HG03520 (cell line): Measurements from ENCODE around the gene MOB3B.
"Not testable (repeated sequence)": the region's sequence is repeated elsewhere in the genome, so short reads cannot be mapped to it uniquely, and the experiment has no call there.

Experiments
- ATAC-seq: cut with Tn5 transposase; IDR thresholded peaks from one replicate; pipeline ENCODE4 v1.9.1; 2021; ENCODE audit warnings: mild to moderate bottlenecking, moderate library complexity; ENCODE audit not compliant: unreplicated experiment

Gene MOB3B

DNA sequence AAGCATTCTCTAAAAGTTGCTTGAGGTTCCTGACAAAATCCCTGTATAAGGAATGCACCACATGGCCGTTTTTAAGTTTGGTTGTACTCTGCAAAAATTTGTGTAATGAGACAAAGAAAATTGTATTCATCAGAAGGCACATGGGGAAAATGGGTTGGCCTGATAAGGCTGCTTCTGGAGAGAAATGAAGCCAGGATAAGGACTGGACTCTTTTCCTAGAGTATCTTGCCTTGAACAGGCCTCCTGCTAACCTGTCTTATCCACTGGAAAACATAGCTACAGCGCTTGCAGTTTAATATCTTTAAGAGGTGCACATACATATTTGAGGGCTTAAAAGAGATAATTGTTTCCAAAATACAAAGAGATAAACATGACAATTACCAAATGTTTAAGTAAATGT lies 46.9 kb downstream of the MOB3B start:
- no peak for ATAC-seq

DNA sequence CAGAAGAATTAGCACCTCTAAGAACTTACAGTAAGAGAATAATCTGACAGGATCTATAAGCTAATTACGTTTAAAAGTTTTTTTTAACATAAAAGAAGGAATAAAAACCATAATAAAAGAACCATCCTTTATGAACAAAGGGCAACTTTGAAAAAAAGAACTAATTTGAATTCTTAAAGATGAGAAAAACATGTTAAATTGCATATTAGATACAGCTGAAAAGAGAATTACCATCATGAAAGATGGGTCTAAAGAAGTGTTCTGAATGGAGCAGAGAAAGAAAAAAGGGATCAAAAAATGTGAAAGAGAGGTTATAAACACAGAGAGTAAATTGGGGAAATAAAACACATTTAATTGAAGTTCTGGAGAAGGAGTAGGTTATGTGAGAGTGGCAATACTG lies 51.3 kb downstream of the MOB3B start:
- no peak for ATAC-seq

DNA sequence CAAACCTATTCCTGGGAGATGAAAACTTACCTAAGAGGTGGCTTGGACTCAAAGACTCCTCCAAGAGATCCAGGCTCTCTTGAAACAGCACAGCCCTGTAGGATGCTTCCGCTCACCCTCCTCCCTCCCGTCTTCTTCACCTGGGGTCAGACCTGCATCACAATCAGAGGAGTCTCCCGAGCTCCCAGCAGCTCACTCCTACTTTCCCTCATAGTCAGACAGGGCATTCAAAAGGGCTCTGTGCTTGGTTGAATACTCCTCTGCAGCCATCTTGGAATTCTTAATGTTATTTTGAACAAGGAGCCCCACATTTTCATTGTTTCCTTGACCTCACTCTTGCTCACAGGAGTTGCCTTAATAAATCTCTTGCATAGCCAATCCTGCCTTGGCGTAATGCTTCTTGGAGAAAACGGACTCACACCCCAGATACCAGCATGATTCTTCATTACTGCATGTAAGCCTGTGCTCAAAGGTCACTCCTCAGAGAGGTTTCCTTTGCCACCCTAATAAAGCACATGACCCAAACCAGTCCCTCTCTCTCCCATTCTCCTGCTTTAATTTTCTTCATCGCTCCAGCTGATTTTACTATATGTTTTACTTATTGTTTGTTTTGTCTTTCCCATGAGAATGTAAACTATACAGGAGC lies 52.6 kb downstream of the MOB3B start:
- no peak for ATAC-seq

- no peak for ATAC-seq
Observed at GRCh38 chr9:27475057-27475595, 54.5 kb downstream of the MOB3B start.

- ATAC-seq, result no peak
Observed at GRCh38 chr9:27474305-27474704, 55.3 kb downstream of the MOB3B start.

DNA sequence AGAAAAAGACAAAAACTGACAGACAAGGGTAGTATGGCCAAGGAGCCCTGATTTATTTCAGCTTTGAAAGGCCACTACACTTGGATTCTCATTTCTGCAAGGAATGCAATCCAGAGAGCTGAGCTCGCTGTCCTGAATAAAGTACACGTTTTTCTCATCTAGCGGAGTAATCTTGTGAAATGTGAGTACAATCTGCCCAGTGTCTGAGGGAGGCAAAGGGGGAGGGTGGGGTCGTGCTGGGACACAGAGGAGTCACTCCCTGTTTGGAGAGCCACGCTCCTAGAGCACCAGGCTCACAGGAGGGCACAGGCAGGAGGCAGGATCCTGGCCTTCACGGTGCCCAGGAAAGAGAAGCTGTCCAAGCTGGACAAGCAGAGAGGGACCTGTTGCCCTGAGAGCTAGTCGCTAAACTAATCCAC lies 56.5 kb downstream of the MOB3B start:
- ATAC-seq, result no peak

DNA sequence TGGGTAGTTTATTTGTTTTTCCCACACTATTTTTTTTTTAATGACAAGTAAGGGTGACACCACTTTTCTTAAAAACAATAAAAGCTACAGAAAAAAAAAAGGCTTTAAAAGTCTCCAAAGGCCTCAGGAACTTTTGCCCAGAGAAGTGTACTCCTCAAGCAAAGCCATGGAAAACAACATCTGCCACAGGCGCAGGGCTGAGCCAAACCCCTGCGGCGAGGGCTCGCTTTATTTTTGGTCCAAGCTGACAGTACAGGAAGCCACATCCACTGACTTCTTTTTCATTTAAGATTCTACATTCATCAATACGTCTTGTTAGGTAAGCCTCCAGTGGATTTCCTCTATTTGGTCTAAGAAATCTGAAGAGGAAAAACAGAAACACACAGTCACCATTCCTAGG lies 57.4 kb downstream of the MOB3B start:
- no peak for ATAC-seq

GRCh38 chr9:27471789-27472188 lies 57.8 kb downstream of the MOB3B start:
- ATAC-seq, result no peak

DNA sequence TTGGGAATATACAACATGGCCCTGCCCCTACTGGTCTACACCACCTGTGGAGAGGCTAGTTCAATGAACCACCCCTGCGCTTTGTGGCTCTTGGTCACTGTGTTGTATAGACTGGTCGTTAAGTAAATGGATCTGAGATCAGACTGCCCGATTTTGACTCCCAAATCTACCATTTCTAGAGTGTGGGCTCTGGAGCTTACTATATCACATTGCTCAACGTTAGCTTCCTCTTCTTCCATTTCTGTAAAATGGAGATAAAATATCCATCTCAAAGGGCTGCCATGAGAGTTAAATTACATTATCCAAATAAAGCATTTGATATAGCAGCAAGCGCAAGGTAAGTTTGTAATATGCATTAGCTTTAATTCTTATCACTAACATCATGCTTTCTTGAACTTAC lies 58.2 kb downstream of the MOB3B start:
- ATAC-seq, result no peak

DNA sequence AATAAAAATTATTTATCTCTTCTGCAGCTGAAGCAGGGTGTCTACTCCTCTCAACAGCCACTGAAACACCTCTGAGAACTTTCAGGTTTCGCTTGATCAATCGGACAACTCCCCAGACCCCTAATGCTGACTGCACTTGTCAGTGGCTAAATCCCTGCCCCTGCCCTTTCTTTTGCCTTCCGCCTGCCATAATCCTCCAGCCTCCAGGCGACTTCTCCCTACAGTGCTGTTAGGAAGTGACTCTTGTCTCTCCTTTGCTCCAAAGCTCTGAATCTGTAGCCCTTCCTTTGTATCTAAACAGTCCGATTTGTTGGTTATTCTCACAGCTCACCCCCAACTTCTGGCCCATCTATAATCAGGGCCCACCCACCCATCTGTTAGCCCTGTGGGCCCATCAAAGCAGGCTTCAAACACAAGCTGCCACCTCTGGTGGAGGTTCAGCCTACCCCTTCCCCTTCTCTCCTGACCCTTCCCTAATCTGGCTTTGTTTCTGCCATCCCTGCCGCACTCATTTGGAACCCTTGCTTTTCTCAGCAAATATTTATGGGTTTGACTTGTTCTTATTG lies 59.2 kb downstream of the MOB3B start:
- no peak for ATAC-seq

GRCh38 chr9:27469550-27469949 lies 60.1 kb downstream of the MOB3B start:
- no peak for ATAC-seq

DNA sequence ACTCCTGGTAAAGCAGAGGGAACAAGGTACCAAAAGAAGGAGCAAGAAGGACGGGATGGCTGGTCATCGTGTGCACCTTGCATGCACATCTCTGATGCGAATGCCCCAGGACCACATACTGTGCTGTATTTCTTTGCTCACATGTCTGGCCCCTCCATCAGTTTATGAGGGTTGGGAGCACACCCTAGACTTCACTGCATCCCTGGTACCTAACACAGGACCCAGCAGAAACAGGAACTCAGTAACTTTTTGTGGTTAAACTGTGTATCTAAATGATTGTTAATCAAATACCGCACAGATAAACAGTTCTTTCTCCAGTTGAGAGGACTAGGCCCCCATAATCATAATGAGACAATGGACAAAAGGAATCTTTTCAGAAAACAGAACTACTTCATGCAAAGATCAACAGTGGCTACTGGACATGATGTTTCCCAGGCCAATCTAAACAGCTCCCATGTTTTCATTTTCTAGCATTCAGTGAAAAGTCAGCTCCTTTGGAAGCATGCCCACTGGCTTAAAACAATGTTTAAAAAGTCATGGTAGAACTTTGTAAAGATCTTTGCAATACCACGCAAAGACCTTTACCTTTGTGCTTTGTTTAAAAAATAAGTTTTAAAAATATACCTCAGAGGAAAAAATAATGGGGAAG lies 61.0 kb downstream of the MOB3B start:
- ATAC-seq, result peak; percentile 61

GRCh38 chr9:27468000-27468399 lies 61.6 kb downstream of the MOB3B start:
- no peak for ATAC-seq

- ATAC-seq, result no peak
Observed at GRCh38 chr9:27467486-27467885, 62.1 kb downstream of the MOB3B start.

GRCh38 chr9:27466516-27466915 lies 63.1 kb downstream of the MOB3B start:
- not testable (repeated sequence) for ATAC-seq

DNA sequence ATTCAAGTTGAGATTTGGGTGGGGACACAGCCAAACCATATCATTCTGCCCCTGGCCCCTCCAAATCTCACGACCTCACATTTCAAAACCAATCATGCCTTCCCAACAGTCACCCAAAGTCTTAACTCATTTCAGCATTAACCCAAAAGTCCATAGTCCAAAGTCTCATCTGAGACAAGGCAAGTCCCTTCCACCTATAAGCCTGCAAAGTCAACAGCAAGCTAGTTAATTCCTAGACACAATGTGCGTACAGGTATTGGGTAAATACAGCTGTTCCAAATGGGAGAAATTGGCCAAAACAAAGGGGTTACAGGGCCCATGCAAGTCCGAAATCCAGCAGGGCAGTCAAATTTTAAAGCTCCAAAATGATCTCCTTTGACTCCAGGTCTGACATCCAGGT lies 64.7 kb downstream of the MOB3B start:
- ATAC-seq, result not testable (repeated sequence)

GRCh38 chr9:27462846-27463245 lies 66.8 kb downstream of the MOB3B start:
- no peak for ATAC-seq

DNA sequence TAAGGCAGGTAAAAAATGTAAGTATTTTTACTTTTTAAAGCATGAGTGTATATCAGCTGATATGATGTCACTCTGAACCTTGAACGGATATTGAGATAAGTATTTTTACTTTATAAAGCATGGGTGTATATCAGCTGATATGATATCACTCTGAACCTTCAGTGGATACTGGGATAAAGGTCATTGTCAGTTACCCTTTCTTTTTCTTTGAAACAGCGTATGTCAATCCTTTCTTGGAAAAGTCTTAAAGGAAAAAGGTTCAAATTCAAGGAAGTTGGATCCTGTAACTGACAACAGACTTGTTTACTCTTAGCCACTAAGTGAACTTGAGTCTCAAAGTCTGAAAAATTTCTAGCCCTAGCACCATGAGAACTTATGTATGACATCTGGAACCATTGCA lies 67.2 kb downstream of the MOB3B start:
- no peak for ATAC-seq

DNA sequence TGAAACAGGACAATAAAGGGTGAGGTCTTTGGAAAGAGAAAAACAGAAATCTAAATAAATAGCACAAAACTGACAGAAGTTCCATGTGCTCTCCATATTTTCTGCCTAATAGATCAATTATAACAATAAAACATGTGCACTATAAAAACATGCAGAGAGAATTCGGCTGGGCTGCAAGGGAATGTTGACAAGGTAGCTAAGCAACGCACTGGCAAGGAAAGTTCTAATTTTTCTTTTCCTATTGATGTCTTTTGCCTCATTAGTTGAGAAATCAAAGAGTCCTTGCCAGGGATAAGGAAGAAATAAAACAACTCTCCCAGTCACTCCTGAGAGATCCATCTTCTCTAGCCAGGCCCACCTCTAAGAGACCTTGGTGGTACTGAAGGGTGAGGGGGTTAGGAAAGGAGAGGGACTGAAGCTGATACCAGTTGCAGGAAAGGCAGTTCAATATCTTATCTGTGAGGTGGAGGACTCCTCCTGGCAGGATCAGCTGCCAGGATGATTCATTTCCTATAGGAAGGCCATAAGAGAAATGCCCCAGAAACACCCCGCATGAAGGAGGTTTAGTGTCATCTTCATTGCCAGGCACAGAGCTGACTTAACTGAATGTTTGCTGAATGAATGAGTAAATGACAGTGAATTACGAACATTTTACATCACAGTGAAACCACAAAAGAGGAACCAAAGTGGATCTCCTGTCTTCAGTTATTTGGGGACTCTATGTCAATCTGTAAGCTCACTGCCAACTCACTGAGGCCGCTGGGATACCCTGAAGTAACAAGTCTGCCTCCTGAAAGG lies 69.2 kb downstream of the MOB3B start:
- ATAC-seq, result peak; percentile 85

DNA sequence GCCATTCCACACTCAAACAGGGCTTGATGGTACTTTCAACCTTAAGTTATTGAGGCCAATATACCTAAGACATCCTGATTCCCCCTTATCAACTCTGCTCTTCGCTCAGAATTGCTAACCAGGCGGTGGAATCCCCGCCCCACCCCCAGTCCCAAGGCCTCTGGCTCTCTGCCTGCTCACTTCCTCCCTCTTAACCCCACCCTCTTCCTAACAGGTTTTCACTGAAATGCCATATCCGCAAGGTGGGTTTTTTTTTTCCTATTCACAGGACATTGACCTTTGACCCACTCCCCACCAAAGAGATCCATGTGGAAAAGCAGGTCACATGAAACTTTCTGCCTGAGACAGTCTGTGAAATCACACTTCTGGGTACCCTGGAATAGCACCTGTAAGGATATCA lies 72.2 kb downstream of the MOB3B start:
- ATAC-seq, result no peak

- ATAC-seq, result no peak
Observed at GRCh38 chr9:27453860-27454553, 75.6 kb downstream of the MOB3B start.
